ENCODE data around the gene DENND5A.

- TF ChIP-seq REST (IDR thresholded peaks at IDR 0.05) (no peak), CTCF (IDR thresholded peaks at IDR 0.05; ENCODE audit: low read depth, low read length, missing input control) (no peak), YY1 (IDR thresholded peaks at IDR 0.05) (no peak), FOXA2 (IDR thresholded peaks at IDR 0.05) (no peak), RAD21 (IDR thresholded peaks at IDR 0.05) (no peak)
Observed at GRCh38 chr11:9301720-9302119, 36.6 kb upstream of the DENND5A start.

Data from liver (tissue), 3 donors.